GM19035 (cell line): ENCODE data around the gene PTPN18.

Source experiments
- ATAC-seq: cut with Tn5 transposase; IDR thresholded peaks from one replicate; pipeline ENCODE4 v1.9.1; 2021; ENCODE audit not compliant: unreplicated experiment

The PTPN18 gene

GRCh38 chr2:130339885-130340745 is 15.7 kb upstream of the PTPN18 start:
- no peak for ATAC-seq

GRCh38 chr2:130341562-130342019 is 14.3 kb upstream of the PTPN18 start:
- peak; percentile 3 for ATAC-seq

- peak; percentile 74 for ATAC-seq
Observed at GRCh38 chr2:130342020-130342532, 13.8 kb upstream of the PTPN18 start.

GRCh38 chr2:130342533-130343275 is 13.2 kb upstream of the PTPN18 start, which contains the start of gene IMP4:
Gene IMP4 (plus strand): TSS chr2:130342897. CDS start chr2:130342933, 36 bp downstream.
- ATAC-seq = peak; percentile 86

GRCh38 chr2:130344578-130344977 is 11.3 kb upstream of the PTPN18 start:
- no peak for ATAC-seq

DNA sequence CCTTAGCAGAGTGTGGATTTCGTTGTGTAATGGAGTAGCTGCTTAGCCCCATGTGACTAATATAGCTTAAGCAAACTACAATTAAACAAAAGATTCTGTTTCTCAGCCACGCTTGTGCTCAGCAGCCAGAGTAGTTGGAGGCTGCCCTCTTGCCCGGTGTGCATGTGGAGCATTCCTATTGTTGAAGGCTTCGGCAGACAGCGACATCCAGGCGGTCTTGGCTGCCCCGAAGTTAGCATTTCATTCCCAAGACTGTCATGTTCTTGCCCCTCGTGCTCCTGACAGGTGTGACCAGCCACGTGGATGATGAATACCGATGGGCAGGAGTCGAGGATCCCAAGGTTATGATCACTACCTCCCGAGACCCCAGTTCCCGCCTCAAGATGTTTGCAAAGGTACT is 10.8 kb upstream of the PTPN18 start:
- no peak for ATAC-seq

DNA sequence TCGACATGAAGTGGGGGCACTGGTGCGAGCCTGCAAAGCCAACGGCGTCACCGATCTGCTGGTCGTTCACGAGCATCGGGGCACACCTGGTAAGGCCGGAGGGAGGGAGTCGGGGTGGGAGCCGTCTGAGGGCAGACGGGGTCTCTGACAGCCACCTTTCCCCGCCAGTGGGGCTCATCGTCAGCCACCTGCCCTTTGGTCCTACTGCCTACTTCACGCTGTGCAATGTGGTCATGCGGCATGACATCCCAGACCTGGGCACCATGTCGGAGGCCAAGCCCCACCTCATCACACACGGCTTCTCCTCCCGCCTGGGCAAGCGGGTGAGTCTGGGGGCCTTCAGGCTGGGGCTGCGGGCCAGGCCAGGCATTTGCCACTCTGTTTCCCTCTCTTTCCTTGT is 10.2 kb upstream of the PTPN18 start:
- no peak for ATAC-seq

DNA sequence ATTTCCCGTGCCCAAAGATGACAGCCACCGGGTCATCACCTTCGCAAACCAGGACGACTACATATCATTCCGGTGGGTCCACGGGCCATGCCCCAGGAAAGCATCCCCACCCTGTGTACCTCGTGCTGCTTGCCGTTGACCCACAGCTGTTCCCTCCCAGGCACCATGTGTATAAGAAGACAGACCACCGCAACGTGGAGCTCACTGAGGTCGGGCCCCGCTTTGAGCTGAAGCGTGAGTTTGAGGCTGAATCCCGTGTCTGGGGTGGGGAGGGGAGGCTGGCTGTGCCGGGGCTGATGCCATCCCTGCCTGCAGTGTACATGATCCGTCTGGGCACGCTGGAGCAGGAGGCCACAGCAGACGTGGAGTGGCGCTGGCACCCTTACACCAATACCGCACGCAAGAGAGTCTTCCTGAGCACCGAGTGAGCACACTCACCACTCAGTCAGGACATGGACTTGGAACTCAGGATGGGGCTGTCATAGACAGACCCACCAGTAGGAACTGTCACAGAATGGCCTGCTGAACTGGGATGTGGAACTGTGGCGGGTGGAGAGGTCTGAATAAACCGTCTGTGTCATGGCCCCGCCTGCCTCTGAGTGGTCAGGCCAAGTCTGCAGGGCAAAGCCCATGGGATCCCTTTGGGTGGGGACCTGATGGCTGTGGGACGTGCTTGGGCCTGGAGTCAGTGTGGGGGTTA is 9.7 kb upstream of the PTPN18 start:
- ATAC-seq = no peak

DNA sequence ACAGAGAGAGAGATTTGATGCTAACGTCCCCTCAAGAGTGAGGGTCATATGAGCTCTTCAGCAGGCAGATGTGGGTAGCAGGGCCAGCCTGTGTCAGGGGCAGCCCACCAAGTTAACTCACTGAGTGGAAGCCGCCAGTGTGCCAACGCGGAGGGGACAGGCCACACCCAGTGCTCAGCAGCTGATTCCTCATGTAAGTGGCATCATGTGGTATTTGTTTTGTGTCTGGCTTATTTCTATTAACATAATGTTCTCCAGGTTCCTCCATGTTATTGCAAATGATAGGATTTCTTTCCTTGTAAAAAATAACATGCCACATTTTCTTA is 9.2 kb upstream of the PTPN18 start:
- no peak for ATAC-seq

DNA sequence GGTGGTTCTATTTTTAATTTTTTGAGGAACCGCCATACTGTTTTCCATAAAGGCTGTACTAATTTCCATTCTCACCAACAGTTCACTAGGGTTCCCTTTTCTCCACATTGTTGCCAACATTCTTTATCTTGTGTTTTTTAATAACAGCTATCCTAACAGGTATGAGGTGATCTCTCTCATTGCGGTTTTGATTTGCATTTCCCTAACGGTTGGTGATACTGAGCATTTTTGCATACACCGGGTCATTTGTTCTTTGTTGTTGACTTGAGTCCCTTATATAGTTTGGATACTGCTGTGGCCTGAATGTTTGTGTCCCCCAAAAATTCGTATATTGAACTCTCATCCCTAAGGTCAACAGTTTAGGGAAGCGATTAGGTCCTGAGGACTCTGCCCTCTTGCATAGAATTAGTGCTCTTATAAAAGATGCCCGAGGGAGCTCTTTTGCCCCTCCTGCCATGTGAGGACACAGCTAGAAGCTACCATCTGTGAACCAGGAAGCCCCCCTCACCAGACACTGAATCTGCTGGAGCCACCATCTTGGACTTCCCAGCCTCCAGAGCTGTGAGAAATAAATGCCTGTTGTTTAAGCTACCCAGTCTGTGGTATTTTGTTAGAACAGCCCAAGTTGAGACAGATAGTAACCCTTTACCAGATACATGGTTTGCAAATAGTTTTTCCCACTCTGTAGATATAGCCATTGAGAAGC is 8.5 kb upstream of the PTPN18 start:
- ATAC-seq = no peak

DNA sequence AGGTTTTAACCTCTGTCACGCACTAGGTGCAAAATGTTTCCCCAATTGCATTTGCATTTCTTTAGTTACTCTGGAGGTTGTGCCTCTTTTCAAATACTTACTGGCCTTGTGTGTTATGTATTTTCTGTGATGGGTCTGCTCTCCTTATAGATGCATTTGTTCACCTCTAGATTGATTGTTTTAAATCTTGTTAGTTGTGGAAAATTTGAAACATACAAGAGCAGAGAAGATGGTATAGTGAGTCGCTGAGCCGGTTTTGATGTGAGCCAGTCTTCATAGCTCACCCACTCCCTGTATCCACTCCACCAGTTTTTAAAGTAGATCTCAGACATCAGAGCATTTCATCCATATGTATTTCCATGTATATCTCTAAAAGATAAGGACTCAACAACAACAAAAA is 6.7 kb upstream of the PTPN18 start:
- no peak for ATAC-seq

DNA sequence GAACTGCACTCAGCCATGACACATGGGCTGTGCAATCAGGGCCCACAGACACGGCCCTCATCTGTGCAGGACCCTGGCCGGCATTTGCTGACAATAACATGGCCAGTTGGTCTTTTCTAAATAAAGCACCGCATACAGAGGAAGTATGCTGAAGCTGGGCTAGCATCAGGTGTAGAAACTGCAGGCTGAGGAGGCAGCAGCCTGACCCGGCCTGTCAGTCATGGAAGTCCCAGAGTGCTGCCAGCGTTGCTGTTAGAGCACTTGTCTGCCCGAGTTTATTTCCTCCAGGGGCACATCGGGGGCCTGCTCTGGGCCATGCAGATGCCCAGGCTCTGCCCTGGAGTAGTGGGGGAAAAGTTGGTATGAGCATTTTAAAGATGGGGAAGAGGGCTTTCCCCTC is 4.1 kb upstream of the PTPN18 start:
- no peak for ATAC-seq

- ATAC-seq = no peak
Observed at GRCh38 chr2:130352237-130352636, 3.6 kb upstream of the PTPN18 start.

GRCh38 chr2:130353291-130354138 is 2.3 kb upstream of the PTPN18 start:
- ATAC-seq = no peak

GRCh38 chr2:130354139-130354428 is 1.8 kb upstream of the PTPN18 start:
- no peak for ATAC-seq

GRCh38 chr2:130355172-130355577 is 681 bp upstream of the PTPN18 start:
- ATAC-seq = no peak

DNA sequence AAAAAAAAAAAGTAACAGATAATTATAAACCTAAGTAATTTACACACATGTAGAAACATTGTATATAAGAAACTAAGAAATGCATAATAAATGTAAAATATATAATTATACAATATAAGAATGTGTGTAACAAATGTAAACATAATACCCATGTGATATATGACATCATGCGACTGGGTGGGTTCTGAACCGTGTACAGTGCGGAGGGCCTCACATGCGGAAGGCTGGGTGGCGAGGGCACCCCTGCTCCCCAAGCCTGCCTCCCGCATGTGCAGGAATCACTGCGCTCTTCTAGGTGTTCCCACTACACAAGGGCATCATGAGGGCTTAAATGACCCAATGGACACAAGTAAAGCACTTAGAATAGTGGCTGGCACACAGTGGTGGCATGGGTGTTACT is 2.0 kb downstream of the PTPN18 start:
- ATAC-seq = no peak

DNA sequence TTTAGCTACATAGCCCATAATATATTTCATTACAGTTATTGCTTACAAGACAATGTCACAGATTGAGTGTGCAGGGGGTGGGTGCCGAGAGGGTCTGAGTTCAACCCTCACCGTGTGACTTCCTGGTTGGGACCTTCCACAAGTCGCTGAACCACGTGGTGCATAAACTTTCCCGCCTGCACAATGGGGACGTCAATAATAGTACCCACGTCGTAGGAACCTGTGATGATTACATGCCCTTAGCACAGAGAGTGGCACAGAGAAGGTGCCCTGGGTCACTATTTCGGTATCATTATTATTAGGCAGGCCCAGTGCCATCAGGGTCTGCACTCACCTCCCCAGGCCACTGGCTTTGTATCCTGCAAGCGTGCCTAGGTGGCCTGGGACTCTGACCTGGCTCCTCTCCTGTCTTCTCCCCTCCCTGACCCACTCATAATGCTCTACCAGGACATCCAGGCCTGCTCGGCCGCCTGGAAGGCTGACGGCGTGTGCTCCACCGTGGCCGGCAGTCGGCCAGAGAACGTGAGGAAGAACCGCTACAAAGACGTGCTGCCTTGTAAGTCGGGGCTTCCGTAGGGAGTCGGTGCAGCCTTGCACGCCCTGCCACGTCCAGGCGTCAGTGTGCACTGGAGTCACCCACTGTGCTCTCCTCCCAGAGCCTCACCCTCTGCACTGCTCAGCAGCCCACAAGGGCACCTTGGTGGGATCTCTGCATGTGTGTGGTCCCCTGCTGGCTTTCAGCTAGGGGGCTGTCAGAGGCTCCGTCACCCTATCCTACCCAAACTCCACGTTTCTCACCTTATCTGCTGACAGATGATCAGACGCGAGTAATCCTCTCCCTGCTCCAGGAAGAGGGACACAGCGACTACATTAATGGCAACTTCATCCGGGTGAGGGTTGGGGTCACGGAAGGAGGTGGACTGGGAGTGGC is 2.8 kb downstream of the PTPN18 start:
- no peak for ATAC-seq

DNA sequence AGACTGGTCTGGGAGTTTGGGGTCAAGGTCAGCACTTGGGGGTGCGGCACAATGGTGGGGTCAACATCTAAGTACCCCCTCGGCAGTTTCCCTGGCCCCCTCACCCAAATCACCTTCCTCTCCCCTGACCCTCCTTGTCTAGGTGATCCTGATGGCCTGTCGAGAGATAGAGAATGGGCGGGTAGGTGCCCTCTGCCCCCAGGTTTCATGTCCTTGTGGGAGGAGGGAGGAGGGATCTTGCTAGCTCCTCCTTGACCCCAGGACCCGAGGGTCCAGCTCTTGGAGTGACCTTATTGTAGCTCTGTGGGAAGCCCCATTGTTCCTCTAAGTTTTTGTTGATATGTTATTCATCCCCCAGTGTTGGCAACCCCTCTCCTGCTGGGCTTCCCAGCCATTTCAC is 3.6 kb downstream of the PTPN18 start:
- no peak for ATAC-seq
